Epidermal melanocyte (primary cell): ENCODE measurements around the gene SLC11A2.

Source experiments
- DNase-seq: peaks from one replicate; pipeline ENCODE4 v3.0.0; 2011; ENCODE audit warnings: low spot score; ENCODE audit not compliant: insufficient read length

The SLC11A2 gene

DNA sequence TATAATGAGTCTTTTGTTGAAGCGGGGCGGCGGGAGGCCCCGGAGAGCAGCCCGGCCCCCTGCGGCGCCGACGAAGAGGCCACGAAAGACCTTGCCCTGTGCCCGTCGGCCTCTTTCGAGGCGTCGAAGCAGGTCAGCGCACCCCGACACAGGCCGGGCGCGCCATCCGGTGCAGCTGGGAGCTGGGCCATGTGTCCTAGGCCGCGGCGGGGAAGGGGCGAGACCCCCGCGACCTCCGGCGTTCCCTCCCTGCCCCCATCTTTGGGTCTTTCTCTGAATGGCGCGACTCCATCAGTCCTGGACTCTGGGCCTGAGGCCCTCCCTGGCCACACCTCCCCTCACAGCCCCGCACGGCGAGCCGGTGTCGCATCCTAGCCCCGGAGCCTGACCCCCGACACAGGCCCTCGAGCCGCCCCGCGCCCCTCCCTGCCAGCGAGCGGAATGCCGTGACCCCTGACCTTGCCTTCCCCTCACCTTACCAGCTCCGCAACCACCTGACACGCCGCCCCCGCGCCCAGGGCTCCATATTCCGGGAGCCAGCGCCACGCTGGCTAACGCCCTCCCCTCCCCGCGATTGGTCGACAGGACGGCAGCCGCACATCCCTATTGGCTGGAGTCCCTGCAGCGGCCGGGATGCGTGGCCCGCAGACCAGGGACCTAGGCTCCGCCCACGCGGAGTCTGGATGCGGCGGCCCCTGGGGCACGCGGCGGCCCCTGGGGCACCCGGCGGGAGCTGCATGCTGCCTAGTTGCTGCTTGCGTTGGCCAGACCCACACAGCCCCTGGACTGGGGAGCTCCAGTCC lies at the start of gene SLC11A2:
TSS of gene SLC11A2 (minus strand) at position 549 of the 803 bp plus-strand sequence. CDS start 15,656 bp downstream, outside the sequence.
- DNase-seq: peak; percentile 85

GRCh38 chr12:51075390-51075789 lies 49.2 kb upstream of the SLC11A2 start:
- DNase-seq: no peak

- no peak for DNase-seq
Measured at GRCh38 chr12:51071663-51072062, 45.5 kb upstream of the SLC11A2 start.

GRCh38 chr12:51070004-51070403 lies 43.8 kb upstream of the SLC11A2 start:
- DNase-seq: no peak

DNA sequence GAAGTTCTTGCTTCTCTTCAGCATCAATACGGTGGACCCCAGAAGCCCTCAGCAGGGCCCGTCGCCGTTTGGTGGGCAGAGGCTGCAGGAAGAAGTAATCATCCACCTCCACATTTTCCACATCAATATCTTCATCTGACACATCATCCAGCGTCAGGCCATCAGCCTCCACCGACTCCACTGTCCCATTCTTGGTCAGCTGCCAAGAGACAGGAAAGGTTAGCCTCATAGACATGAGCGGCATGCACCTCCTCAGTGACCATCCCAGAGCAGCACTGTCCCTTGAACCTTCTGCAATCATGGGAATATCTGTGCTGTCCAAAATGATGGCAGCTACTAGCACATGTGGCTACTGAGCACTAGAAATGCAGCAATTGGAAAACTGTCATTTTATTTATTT lies 41.6 kb upstream of the SLC11A2 start:
- DNase-seq: no peak

DNA sequence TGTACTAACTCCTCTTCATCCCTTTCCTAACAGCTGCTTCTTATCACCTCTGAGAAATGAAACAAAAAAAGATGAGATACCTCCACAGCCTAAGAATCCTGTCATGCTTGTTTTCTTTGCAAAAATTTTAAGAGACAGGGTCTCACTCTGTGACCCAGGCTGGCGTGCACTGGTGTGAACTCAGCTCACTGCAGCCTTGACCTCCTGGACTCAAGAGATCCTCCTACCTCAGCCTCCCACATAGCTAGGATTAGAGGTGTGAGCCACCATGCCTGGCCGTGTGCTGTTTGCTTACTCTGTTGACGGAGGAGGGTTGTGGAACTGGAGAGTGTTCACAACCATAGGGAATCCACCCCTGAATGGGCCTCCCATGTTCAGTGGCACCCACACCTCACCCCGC lies 41.0 kb upstream of the SLC11A2 start:
- DNase-seq: no peak

DNA sequence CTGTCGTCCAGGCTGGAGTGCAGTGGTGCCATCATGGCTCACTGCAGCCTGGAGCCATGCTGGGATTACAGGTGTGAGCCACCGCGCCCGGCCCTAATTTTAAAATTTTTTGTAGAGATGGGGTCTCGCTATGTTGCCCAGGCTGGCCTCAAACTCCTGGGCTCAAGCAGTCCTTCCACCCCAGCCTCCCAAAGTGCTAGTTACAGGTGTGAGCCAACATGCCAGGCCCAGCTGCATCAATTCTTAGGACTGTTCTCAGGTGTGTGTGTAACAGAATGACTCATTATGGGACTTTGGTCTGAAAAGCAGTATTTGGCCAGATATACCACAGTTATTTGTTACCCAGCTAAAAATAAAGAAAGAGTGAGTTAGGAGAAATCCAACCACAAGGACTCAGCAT lies 39.3 kb upstream of the SLC11A2 start:
- DNase-seq: no peak

- no peak for DNase-seq
Measured at GRCh38 chr12:51062631-51063397, 36.6 kb upstream of the SLC11A2 start.

- peak; percentile 49 for DNase-seq
Measured at GRCh38 chr12:51059086-51059485, 32.9 kb upstream of the SLC11A2 start.

- DNase-seq: no peak
Measured at GRCh38 chr12:51056242-51056641, 30.1 kb upstream of the SLC11A2 start.

GRCh38 chr12:51055060-51055459 lies 28.9 kb upstream of the SLC11A2 start:
- DNase-seq: no peak

DNA sequence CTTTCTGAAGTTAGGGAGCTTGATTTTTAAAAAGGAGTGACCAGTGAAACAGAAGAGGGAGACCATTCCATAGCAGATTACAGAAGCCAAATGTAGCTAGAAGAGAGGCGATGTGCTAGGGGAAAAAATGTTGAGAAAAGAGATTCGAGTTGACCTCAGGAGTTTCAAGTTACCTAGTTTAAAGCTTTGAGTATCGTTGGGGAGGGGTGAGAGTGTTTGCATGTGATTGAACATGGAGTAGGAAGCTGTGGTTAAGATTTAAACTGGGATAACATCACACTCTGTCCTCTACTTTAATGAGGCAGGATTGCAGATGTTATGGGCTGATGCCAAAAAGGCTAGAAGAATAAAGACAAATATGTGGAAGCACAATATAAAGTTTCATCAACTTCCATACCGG lies 25.6 kb upstream of the SLC11A2 start:
- DNase-seq: no peak

GRCh38 chr12:51049525-51049924 lies 23.3 kb upstream of the SLC11A2 start:
- DNase-seq: no peak

DNA sequence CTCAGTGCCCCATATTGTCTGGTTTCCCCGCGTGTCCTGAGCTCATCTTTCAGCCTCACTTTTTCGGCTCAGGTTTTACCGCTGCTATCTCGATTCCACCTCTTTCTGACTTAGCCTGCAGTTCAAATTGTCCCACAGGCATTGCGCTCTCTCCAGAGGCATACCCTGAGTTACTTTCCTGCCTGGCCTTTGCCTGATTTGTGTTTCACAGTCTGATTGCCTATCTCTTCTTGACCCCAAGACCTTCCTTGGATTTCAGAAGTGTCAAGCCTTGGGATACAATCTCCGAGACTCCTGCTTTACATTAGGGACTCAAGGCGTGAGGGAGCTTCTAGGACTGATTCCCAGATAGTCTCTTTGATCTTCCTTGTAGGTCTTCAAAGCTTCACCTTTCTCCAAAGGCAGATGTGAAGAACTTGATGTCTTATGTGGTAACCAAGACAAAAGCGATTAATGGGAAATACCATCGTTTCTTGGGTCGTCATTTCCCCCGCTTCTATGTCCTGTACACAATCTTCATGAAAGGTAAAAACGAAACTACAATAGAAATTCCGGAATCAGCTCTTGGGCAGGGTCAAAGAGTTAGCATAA lies 22.6 kb upstream of the SLC11A2 start:
- DNase-seq: no peak

DNA sequence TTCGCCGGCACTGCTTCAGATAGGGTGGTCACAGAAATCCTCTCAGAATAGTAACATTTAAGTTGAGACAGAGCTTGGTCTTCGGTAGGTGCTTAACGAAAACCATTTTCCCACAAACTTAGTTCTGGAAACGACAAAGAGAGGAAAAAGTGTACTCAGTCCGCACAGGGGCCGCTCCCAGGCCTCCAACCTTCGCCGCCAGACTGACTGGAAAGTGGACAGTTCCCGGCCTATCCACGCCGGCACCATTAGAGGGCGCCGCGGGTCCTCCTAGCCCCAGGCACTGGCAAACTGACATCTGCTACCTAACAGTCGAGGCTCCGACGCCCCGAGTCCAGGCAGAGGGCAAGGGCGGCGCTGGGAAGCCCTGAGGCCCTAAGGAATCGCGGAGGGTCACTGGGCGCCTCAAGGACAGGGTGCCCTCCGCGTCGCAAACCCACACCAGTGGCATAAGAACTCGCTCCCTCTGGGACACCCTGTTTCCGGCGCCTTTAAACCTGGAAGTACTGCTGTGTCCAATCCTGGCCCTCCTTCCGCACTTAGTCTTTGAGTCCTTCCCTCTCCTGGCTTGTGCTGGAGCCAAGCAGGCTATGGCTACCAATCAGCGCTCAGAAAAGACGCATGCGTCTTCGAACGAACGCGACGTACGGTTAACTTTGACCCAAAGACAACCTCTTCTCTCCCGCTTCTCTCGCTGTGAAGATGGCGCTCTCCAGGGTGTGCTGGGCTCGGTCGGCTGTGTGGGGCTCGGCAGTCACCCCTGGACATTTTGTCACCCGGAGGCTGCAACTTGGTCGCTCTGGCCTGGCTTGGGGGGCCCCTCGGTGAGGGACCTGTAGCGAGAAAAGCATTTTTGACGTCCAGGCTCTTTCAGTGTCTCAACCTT lies 21.7 kb upstream of the SLC11A2 start, which contains the start of gene LETMD1:
TSS of gene LETMD1 (plus strand) at position 673 of the 886 bp plus-strand sequence. CDS start at position 703, 30 bp downstream.
- peak; percentile 93 for DNase-seq

DNA sequence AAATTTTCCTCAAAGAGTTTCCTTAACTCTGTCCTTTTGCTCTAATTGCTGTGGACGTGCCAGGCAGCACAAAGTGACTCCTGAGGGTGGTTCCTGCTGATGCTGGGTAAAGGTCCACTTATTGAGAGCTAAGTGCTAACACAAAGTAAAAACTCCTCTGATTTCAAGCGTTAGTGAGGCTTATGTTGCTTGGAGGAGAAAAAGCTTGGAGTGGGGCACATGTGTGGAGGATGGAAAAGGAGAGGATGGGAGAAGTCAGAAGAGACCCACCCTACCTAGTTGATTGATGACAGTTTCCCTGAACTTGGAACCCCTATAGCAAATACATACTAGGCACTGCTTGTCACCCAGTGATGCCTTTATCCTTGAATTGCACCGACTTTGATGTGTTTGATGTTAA lies 10.1 kb upstream of the SLC11A2 start:
- no peak for DNase-seq

- DNase-seq: no peak
Measured at GRCh38 chr12:51033457-51034089, 7.4 kb upstream of the SLC11A2 start.

DNA sequence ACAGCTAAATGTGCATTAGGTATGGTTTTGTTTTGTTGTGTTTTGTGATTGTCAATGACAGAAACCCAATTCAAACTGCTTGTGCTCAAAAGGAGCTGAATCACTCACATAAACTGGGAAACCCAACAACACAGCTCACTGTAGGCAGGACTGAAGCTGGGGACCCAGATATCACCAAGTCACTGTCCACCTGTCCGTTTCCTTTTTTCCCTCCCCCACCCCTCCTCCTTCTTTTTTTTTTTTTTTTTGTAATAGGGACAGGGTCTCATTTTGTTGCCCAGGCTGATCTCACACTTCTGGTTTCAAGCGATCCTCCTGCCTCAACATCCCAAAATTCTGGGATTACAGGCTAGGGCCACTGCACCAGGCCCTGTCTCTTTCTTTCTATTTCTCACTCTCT lies 6.9 kb upstream of the SLC11A2 start:
- DNase-seq: no peak

DNA sequence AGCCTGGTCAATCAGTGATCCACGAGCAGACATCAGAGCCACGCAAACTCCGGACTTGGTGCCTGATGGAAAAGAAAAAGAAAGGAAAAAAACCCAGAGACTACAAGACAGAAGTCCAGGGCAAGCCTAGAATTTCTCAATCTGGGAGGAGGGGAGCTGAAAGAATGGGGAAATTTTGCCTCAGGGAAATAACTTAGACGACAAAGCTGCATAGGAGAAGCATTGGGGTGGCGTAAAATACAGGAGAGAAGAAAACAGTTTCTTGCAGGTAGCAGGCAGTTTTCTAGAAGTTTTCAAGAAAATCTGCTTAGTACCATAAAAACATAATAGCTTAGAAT lies 2.6 kb upstream of the SLC11A2 start:
- DNase-seq: no peak

- DNase-seq: no peak
Measured at GRCh38 chr12:51028126-51028812, 2.1 kb upstream of the SLC11A2 start.
